Measurements from ENCODE around the gene MTMR12.
A peak's percentile ranks its signal among the peaks of the same experiment; 100 is the strongest.

MTMR12 gene
- 17.4 to 72.2 (median 57.0) reads per million in 18 experiments for total RNA-seq

GRCh38 chr5:32312595-32313332 is at the start of gene MTMR12:
Gene MTMR12 (minus strand): TSS chr5:32312939. CDS start chr5:32312838, 101 bp downstream.
- DNase-seq: peak; percentile 100

DNA sequence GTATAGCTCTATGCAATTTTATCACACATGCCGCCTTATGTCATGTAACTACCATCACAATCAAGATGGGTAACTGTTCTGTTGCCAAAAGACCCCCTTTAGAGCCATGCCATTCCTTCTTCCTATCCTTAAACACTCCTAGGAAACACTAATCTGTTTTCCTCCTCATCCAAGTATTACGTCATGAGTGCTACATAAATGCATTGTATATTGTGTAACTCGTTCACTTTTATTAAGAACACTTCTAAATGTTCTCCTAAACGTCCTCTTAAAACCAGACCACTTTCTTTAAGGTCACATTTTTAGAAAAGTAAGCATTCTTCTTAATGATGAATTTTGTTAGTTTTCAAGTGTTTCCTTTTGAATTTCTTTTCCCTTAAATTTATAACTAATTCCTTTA is 49.8 kb upstream of the MTMR12 start:
- no peak for DNase-seq

GRCh38 chr5:32360906-32361305 is 48.2 kb upstream of the MTMR12 start:
- DNase-seq: no peak

- DNase-seq: no peak
Observed at GRCh38 chr5:32358611-32359010, 45.9 kb upstream of the MTMR12 start.

DNA sequence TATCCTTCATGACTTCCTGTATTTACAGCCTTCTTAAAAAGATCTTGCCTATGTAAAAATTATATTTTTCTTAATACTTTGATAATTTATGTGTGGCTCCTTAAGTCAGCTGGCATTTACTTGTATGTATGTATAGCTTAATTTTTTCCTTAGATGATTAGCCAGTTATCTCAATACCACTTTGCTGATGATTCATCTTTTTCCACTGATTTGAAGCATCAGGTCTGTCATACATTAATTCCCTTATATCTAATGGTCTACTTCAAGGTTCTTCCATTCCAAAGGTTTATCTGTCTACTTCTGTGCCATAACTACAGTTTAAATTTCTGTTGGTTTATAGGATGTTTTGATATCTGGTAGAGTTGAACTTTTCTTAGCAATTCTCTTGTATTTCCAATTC is 44.9 kb upstream of the MTMR12 start:
- DNase-seq: no peak

DNA sequence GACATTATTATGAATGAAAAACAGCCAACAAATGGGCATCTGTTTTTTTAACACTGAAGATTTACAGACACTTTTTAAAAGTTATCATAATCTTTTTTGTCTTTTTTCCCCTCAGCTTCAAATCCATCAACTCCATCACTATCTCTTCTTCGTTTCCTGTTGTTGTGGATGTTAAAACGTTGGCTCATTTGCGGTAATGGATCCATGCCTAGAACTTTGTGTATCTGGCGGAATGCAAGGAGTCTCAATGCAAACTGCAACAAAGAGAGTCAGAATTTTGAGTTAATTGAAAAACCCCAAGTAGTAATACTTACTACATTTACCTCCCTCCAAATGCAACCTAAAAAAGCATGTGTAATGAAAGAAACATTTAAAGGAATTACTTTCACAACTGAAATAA is 42.9 kb upstream of the MTMR12 start:
- DNase-seq: no peak

DNA sequence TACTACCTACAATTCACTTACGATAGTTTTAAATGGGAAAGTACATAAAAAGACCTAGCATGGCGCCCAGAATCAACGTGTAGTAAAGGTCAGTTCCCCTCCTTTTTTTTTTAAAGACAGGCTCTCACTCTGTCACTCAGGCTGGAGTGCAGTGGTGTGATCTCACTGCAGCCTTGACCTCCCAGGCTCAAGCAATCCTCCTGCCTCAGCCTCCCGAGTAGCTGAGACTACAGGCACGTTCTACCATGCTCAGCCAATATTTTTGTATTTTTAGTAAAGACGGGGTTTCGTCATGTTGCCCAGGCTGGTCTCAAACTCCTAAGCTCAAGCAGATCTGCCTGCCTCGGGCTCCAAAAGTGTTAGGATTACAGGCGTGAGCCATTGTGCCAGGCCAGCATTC is 40.7 kb upstream of the MTMR12 start:
- DNase-seq: no peak

GRCh38 chr5:32352685-32353084 is 39.9 kb upstream of the MTMR12 start:
- no peak for DNase-seq

GRCh38 chr5:32346869-32347268 is 34.1 kb upstream of the MTMR12 start:
- no peak for DNase-seq

- DNase-seq: no peak
Observed at GRCh38 chr5:32343058-32343672, 30.4 kb upstream of the MTMR12 start.

- no peak for DNase-seq
Observed at GRCh38 chr5:32342656-32343055, 29.9 kb upstream of the MTMR12 start.

DNA sequence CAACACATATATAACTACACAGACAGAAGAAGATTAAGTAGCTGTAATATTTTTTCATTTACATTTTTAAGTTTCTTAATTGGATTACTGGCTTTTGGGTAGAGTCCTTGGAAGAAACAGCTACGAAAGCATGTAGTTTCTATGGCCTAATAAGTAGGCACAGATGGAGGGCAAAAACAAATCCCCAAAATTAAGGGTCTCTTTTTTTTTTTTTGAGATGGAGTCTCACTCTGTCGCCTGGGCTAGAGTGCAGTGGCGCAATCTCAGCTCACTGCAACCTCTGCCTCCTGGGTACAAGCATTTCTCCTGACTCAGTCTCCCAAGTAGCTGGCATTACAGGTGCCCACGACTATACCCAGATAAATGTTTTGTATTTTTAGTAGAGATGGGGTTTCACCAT is 27.1 kb upstream of the MTMR12 start:
- DNase-seq: no peak

DNA sequence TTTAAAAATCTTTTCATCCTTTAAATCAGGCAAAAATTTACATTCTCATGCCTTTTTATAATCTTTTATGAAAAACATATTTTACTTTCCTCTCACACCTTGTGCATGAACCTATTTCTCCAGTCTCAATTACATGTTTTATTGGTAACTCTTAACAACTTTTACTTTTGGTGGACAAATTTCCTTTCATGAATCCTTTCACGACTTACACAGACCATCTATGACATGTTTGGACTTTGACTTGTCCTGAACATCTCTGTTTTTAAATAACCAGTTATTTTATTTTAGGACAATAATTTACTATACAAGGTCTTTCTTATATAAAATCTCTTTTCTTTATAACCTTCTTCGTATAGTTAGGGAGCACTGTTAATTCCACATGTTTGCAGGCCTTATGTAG is 26.5 kb upstream of the MTMR12 start:
- DNase-seq: no peak

GRCh38 chr5:32332966-32333365 is 20.2 kb upstream of the MTMR12 start:
- DNase-seq: no peak

DNA sequence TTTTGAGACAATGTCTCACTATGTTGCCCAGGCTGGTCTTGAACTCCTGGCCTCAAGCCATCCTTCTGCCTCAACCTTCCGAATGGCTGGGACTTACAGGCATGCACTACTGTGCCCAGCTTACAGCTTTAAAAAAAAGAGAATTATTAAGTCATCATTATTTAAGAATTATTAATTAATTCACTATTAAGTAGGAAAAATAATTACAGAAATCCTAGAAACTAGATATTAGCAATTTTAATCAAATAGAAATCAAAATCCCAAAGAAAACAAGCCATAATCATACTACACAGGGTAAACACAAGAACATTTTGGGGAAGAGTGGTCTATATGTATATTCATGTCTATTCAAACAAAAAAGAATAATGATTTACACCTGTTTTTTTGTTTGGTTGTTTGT is 19.6 kb upstream of the MTMR12 start:
- DNase-seq: no peak

- no peak for DNase-seq
Observed at GRCh38 chr5:32331935-32332274, 19.2 kb upstream of the MTMR12 start.

DNA sequence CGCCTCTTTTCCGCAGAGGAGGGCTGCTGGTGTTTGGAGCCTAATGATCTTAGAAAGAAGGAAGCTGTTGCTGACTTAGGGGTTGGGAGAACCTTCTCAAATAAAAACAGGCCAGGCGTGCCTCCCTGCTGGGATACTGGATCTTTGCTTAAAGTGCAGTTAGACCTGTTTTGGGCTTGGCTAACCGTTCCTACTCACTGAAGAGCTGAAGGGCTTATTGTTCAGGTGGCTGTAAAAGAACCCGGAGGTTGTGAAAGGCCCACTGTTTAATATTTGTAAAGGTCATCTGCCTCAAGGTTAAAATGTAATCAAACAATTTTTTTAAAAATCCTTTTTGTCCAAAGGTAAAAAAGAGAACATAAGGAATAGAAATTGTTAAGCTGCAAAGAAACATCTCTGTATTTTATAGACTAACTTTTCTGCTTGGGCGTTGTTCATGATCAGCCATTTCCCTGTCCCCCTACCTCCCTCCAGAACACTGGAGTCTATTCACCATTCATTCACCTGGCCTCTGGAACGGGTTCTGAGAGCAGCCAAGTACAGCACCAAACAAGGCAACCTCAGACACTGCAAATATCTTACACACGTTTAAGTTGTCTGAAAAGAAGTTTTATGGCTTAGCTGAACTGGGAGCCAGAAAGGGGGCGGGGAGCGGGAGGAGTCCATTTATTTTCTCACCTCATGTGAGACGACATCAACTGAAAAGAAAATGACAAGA is 18.6 kb upstream of the MTMR12 start:
- no peak for DNase-seq

DNA sequence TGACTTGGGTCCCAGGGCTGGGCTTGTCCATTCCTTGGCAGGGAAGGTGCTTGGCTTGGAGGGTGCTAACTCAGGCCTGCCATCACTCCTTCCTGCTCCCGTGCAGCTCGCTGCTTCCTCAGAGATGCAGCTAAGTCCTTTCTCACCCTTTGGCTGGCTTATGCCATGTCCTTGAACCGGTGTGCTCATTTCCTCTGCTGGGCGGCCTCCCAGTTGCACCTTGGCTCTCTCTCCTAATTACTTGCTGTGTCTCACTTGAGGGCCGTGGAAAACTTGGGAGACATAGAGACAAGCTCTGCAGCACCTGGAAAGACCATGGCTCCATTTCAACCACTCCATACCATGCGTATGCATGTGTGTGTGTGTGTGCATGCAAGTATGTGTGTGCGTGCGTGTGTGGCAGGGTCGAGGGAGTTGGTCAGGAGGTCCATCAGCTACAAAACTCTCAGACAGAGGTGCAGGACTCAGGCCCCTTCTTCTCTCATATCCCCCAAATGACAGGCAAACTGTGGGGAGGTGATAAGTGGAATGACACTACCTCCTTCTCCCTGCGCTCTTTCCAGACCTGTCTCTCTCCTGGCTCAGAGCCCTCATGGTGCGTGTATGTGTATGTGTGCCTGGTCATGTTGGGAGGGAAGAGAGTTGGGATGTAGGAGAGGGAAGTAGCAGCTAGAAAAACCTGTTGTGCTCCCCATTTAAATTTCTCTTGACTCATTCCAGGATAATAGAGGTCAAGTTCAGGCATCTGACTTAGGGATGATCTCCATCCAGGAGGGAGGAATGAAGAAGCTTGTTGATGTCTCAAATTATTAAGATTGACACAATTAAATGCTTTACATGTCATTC is 17.6 kb upstream of the MTMR12 start:
- DNase-seq: no peak

DNA sequence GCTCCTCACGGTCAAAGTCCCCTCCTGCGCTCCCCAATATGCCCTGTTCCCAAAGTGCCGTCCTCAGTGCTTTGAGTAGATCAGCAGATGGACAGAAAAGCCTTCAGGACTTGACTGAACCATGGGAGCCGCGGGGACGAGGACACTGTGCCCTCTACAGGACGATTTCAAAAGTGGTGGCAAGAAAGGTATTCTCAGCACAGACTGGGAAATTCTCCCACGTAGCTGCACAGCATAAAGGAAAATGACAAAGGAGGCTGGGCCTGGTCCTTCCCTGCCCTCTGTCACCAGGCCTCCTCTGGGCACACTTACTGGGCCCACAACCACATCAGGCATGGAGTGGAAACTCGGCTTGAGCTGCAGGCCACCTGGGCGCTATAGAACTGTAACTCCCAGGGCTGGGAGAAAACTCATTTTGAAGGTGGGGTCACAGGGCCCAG is 16.7 kb upstream of the MTMR12 start:
- peak; percentile 65 to 73 for DNase-seq

DNA sequence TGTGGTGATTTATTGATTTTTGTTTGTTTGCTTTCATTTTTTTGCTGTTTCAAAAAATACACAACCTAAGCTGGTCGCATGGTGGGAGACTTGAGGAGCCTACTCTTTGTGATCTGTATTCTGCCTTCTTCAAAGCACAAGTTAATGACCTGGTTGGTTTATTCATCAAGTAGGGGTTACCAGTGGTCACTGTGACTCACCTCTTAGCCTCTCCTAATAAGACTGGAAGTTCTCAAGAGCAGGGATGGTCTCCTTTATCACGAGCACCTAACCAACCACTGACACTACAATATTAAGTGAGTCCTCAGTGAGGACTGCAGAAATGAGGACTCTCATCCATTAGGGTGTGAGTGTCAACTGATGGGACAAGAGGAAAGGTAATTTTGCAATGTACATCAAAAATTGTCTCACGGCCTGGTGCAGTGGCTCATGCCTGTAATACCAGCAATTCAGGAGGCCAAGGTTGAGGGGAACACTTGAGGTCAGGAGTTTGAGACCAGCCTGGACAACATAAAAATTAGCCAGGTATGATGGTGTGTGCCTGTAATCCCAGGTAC is 13.6 kb upstream of the MTMR12 start:
- no peak for DNase-seq

- DNase-seq: no peak
Observed at GRCh38 chr5:32325616-32326015, 12.9 kb upstream of the MTMR12 start.

DNA sequence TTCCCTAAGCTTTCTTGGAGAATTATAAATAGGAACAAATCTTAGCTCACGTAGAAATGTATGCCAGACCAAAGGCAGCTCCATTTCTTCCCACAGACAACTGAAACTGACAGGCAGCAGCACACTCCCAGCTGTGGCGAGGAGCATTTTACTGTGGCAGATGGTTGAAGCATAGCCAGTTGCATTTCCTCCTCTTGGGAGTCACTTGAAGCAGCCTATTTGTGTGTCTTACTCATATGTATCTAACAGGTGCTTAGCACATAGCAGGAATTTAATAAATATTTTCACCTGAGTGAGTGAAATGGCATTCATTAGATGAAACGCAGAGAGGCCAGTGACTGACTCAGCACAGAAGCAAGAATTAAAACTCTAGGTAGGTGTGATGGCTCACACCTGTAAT is 12.3 kb upstream of the MTMR12 start:
- DNase-seq: no peak

GRCh38 chr5:32323741-32324140 is 11.0 kb upstream of the MTMR12 start:
- no peak for DNase-seq

Data from inflammatory macrophage (primary cell).